ENCODE results near the gene STX1A. TPM values are rescaled to one million over a fixed set of nuclear protein-coding genes. Genes with fewer than 3 reads are reported as not detected.

The STX1A gene
- total and polyA plus RNA-seq, 7 donors, result 1.8 to 24.6 (median 16.1) TPM

DNA sequence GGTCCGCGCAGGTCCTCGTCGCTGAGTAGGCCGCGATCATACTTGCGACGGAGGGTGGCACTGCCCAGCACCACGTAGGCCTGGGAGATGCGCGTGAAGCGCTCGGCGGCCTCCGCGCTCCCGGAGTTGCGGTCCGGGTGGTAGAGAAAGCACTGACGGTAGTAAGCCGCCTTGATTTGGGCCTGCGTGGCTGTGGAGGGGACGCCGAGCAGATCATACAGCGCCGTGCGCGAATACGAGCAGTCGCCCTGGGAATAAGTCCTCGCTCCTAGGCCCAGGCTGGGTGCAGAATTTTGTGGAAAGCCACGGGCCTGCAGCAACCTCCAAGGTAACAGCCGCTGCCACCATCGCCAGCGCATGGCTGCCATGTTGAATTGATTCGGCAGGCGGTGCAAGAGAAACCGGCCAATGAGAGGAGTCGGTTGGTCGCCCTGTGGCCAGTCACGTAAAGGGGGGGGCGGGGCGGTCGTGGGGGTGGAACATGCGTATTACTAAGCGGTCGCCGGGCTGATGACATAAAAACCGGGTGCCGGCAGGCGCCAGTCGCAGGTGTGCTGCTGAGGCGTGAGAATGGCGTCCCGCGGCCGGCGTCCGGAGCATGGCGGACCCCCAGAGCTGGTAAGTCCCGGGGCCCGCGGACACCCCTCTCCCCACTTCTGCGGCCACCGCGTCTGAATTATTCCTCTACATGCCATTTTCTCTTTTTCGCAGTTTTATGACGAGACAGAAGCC lies 36.2 kb downstream of the STX1A start, which contains the start of the genes BUD23 and DNAJC30:
Gene BUD23 (plus strand): TSS at position 542 of the 732 bp plus-strand sequence. CDS start 29 bp downstream, at position 571.
Gene DNAJC30 (minus strand): TSS at position 398 of the 732 bp plus-strand sequence. CDS start 30 bp downstream, at position 368.
- DNase-seq, result peak; percentile 99
- no peaks in the 10 kb centered on the region for H3K27me3 ChIP-seq
- WGBS, 2 donors, result 0 to 1% methylated on average over 68 of the region's 68 CpGs
- H3K27ac ChIP-seq, result peak within 1 kb of the TSS; percentile 81 to 89 (median 85)
- H3K9me3 ChIP-seq, result no peaks in the 10 kb centered on the region
- H3K4me1 ChIP-seq, result peaks cover 0 to 42% (median 37%) of the 10 kb centered on the region in 4 donors
- peak; percentile 75 to 88 (median 82) for TF ChIP-seq POLR2AphosphoS5 (IDR thresholded peaks at IDR 0.05)
- peak; percentile 50 to 66 for TF ChIP-seq POLR2A (IDR thresholded peaks at IDR 0.05)
- no peak for TF ChIP-seq EP300 (IDR thresholded peaks at IDR 0.05)
- TF ChIP-seq, protein P1, sequence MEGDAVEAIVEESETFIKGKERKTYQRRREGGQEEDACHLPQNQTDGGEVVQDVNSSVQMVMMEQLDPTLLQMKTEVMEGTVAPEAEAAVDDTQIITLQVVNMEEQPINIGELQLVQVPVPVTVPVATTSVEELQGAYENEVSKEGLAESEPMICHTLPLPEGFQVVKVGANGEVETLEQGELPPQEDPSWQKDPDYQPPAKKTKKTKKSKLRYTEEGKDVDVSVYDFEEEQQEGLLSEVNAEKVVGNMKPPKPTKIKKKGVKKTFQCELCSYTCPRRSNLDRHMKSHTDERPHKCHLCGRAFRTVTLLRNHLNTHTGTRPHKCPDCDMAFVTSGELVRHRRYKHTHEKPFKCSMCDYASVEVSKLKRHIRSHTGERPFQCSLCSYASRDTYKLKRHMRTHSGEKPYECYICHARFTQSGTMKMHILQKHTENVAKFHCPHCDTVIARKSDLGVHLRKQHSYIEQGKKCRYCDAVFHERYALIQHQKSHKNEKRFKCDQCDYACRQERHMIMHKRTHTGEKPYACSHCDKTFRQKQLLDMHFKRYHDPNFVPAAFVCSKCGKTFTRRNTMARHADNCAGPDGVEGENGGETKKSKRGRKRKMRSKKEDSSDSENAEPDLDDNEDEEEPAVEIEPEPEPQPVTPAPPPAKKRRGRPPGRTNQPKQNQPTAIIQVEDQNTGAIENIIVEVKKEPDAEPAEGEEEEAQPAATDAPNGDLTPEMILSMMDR (IDR thresholded peaks at IDR 0.05), result no peak
- H3K4me3 ChIP-seq, result peak within 1 kb of the TSS; percentile 66 to 92 (median 81)
- peaks cover 0 to 36% (median 12%) of the 10 kb centered on the region in 4 donors for H3K36me3 ChIP-seq
- intact Hi-C loops (cut with DNase I), result loop anchor here (2.0 to 5.0 kb wide), 2 partner anchors 36 to 161 kb away; partner anchors contain the start of genes BAZ1B and STX1A

DNA sequence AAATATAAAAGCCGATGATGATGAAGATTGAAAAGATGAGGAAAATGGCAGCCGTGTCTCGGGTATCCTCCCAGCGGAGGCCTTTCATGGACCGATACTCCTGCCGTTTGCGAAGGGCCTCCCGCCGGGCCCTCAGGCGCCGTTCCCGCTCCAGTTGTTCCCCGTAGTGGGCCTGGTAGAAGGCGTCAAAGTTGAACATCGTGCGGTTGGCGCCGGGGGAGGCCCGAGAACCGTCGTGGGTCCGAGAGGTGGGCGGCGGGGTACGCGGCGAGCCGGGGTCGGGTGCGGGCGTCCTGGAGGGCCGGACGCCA lies 36.8 kb downstream of the STX1A start:
- intact Hi-C loops (cut with DNase I), result loop anchor here (2.0 to 5.0 kb wide), 2 partner anchors 36 to 160 kb away; partner anchors contain the start of genes BAZ1B and STX1A
- Histone ChIP-seq H3K27me3 (no peaks in the 10 kb centered on the region), H3K4me3 (peak overlapping the region; percentile 66 to 92 (median 81)), H3K36me3 (peaks cover 0 to 36% (median 9%) of the 10 kb centered on the region in 4 donors), H3K27ac (peak overlapping the region; percentile 81 to 89 (median 85)), H3K9me3 (no peaks in the 10 kb centered on the region), H3K4me1 (peaks cover 0 to 42% (median 37%) of the 10 kb centered on the region in 4 donors)
- WGBS, 2 donors, result 1% methylated on average over 33 of the region's 33 CpGs
- TF ChIP-seq POLR2AphosphoS5 (IDR thresholded peaks at IDR 0.05) (no peak), POLR2A (IDR thresholded peaks at IDR 0.05) (no peak), EP300 (IDR thresholded peaks at IDR 0.05) (no peak)
- TF ChIP-seq, protein P1 (IDR thresholded peaks at IDR 0.05), result no peak
- DNase-seq, result no peak

DNA sequence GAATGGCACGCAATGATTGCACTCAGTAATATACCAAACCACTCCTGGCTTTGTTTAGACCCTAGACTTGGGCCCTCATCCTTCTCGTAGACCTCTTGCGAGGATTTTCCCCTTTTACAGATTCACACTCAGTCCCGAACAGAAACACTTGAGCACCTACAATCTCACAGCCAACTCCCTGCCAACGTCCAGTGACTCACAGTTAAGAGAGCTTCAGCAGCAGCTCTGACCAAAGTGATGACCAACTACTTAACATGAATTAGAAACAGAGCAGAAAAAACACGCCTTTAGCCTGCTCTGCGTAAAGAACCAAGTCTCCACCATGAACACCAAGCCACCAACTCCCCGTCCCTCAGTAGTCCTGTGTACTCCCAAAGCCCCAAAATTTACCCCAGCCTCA lies 38.4 kb downstream of the STX1A start:
- peaks cover 0 to 25% (median 0%) of the 10 kb centered on the region in 4 donors for H3K36me3 ChIP-seq
- H3K4me3 ChIP-seq, result peak overlapping the region in 1 of 4 donors; percentile 89
- H3K27me3 ChIP-seq, result no peaks in the 10 kb centered on the region
- 80 to 88% methylated on average over 8 of the region's 8 CpGs for WGBS, 2 donors
- TF ChIP-seq, protein P1 (IDR thresholded peaks at IDR 0.05), result no peak
- TF ChIP-seq EP300 (IDR thresholded peaks at IDR 0.05) (no peak), POLR2A (IDR thresholded peaks at IDR 0.05) (no peak), POLR2AphosphoS5 (IDR thresholded peaks at IDR 0.05) (no peak)
- no peaks in the 10 kb centered on the region for H3K9me3 ChIP-seq
- intact Hi-C loops (cut with DNase I), result loop anchor here (5.0 kb wide), 1 partner anchor 159 kb away; the partner anchor contains the start of gene BAZ1B
- no peak overlapping the region for H3K27ac ChIP-seq
- DNase-seq, result no peak
- peaks cover 0 to 42% (median 37%) of the 10 kb centered on the region in 4 donors for H3K4me1 ChIP-seq

DNA sequence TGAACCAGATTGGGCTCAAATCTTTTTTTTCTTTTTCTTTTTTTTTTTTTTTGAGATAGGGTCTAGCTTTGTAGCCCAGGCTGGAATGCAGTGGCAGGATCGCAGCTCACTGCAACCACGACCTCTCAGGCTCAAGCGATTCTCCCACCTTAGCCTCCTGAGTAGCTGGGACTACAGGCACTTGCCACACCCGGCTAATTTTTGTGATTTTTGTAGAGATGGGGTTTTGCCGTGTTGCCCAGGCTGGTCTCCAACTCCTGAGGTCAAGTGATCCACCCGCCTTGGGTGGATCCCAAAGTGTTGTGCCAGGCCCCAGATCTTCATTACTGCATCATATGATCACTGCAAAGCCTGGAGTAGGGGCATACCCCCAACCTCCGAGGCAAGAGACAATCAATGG lies 39.0 kb downstream of the STX1A start:
- Histone ChIP-seq H3K4me3 (no peak overlapping the region), H3K9me3 (no peaks in the 10 kb centered on the region), H3K36me3 (peaks cover 0 to 25% (median 0%) of the 10 kb centered on the region in 4 donors), H3K27ac (no peak overlapping the region), H3K27me3 (no peaks in the 10 kb centered on the region), H3K4me1 (peaks cover 0 to 42% (median 37%) of the 10 kb centered on the region in 4 donors)
- TF ChIP-seq EP300 (IDR thresholded peaks at IDR 0.05), result no peak
- no peak for TF ChIP-seq POLR2AphosphoS5 (IDR thresholded peaks at IDR 0.05)
- TF ChIP-seq, protein P1 (IDR thresholded peaks at IDR 0.05), result no peak
- no peak for TF ChIP-seq POLR2A (IDR thresholded peaks at IDR 0.05)
- intact Hi-C loops (cut with DNase I), result loop anchor here (5.0 kb wide), 1 partner anchor 158 kb away; the partner anchor contains the start of gene BAZ1B
- 86 to 93% methylated on average over 7 of the region's 7 CpGs for WGBS, 2 donors
- DNase-seq, result no peak

Data from sigmoid colon (tissue), 7 donors.